ENCODE data around the gene UBE4B. TPM values are rescaled to one million over a fixed set of nuclear protein-coding genes. Genes with fewer than 3 reads are reported as not detected.
A peak's percentile ranks its signal among the peaks of the same experiment; 100 is the strongest.

Gene UBE4B
- total RNA-seq, 1 experiment from 2014 or later = 37.0 TPM

DNA sequence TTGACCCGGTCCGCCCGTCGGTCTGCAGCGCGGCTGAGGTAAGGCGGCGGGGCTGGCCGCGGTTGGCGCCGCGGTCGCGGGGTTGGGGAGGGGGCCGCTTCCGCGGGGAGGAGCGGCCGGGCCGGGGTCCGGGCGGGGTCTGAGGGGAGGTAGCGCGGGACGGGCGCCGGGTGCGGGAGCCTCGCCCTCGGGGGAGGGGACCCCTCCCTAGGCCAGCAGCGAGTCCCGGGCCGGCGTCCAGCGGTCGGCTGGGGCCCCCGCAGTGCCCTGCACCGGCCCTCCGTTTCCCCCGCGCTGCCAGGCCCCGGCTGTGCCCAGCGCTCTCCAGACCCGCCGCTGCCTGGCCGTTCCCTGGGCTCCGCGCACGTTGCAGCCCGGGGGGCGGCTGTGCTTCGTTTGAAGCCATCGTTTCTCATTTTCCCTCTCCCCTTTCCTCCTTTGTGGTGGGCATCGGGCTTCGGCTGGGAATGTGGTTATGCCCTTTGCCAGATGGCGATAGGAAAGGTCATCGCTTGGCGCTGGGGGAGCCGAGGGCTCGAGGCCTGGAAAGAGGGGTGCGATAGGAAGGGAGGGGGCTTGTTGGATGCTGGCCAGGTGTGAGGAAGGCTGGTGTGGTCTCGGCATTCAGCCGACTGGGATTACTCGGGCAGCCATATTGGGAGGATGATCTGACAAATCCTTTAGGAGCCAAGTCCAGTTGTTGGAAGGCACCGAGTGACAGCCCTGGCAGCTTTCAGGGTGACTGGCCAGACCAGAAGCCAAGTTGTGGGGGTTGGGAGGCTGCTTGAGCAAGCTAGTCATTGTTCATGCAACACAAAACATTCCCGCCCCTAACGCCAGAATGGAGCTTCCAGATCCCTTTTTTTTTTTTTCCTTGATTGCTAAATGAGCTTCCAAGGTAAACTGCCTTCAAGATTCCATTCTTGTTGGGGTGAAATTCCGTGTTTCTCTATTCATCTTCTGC, 178.4 kb downstream of the UBE4B start:
- no peaks in the 10 kb centered on the region for H3K79me2 ChIP-seq (ENCODE audit: low read length)
- H3K36me3 ChIP-seq (ENCODE audit: insufficient read depth, low read length) = no peaks in the 10 kb centered on the region
- H3K4me2 ChIP-seq (ENCODE audit: low read depth, low read length, poor library complexity, severe bottlenecking) = peak overlapping the region; percentile 99
- H3K4me1 ChIP-seq (ENCODE audit: low read length) = peaks cover 8% of the 10 kb centered on the region
- no peaks in the 10 kb centered on the region for H3K9me2 ChIP-seq (replicated peaks; ENCODE audit: insufficient read depth, low read length)
- DNase-seq = no peak
- no peak overlapping the region for H3K27ac ChIP-seq (ENCODE audit: low read length)
- no peak overlapping the region for H2AFZ ChIP-seq (ENCODE audit: low read length)
- H3K27me3 ChIP-seq (ENCODE audit: low read length) = no peaks in the 10 kb centered on the region
- H3K9me3 ChIP-seq (ENCODE audit: low read length) = no peaks in the 10 kb centered on the region
- no peaks in the 10 kb centered on the region; the same call in 1 of the 2 replicates for H4K20me1 ChIP-seq (ENCODE audit: insufficient read depth, low read depth, low read length)
- H3K9ac ChIP-seq (ENCODE audit: low read length) = peak overlapping the region; percentile 43; the same call in 1 of the 2 replicates
- no peak overlapping the region for H3K4me3 ChIP-seq (ENCODE audit: low read length)

DNA sequence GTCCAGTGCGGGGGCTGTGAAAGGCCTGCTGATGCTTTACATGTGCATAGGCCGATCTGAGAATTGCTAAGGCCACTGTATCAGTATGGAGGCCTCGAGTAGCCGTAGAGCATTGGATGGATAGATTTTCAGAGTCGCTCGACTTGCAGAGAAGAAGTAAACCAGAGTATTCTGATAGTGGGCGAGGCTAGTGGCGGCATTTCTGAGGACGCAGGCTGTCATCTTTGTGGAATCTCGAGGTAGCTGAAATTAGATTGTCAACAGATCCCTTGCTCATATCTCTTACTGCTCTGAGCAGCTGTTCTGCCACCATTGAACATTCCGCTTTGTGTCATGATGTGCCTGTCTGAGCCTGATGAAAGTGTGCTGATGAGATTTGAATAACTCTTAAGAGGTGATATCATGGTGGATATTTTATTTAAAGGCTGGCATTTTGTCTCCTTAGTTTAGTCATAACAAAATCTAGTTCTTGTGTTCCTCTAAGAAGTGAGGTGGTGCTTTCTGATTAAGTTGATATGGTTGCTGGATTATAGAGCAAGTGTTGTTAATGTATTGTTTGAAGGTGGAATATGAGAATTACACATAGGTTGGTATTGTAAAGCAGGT, 179.2 kb downstream of the UBE4B start:
- no peaks in the 10 kb centered on the region for H3K36me3 ChIP-seq (ENCODE audit: insufficient read depth, low read length)
- no peaks in the 10 kb centered on the region for H3K9me2 ChIP-seq (replicated peaks; ENCODE audit: insufficient read depth, low read length)
- DNase-seq = no peak
- H2AFZ ChIP-seq (ENCODE audit: low read length) = no peak overlapping the region
- H3K4me1 ChIP-seq (ENCODE audit: low read length) = peaks cover 8% of the 10 kb centered on the region
- H3K9ac ChIP-seq (ENCODE audit: low read length) = no peak overlapping the region
- H3K27me3 ChIP-seq (ENCODE audit: low read length) = no peaks in the 10 kb centered on the region
- no peaks in the 10 kb centered on the region for H3K9me3 ChIP-seq (ENCODE audit: low read length)
- H3K4me3 ChIP-seq (ENCODE audit: low read length) = no peak overlapping the region
- no peak overlapping the region for H3K4me2 ChIP-seq (ENCODE audit: low read depth, low read length, poor library complexity, severe bottlenecking)
- H3K27ac ChIP-seq (ENCODE audit: low read length) = no peak overlapping the region
- H4K20me1 ChIP-seq (ENCODE audit: insufficient read depth, low read depth, low read length) = no peaks in the 10 kb centered on the region; the same call in 1 of the 2 replicates
- no peaks in the 10 kb centered on the region for H3K79me2 ChIP-seq (ENCODE audit: low read length)

DNA sequence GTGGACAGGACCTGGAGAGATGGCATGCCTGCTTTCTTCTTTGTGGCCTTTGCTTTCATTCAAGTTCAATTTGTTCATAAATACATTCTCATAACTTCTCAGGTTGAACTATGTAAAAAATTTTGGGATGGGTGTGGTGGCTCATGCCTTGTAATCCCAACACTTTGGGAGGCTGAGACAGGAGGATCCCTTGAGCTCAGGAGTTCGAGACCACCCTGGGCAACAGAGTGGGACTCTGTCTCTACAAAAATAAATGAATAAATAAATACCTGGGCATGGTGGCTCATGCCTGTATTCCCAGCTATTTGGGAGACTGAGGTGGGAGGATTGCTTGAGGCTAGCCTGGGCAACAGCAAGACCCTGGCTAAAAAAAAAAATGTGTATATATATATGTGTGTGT, 179.7 kb downstream of the UBE4B start:
- no peaks in the 10 kb centered on the region for H3K9me2 ChIP-seq (replicated peaks; ENCODE audit: insufficient read depth, low read length)
- no peaks in the 10 kb centered on the region for H3K27me3 ChIP-seq (ENCODE audit: low read length)
- no peak overlapping the region for H3K27ac ChIP-seq (ENCODE audit: low read length)
- H3K4me2 ChIP-seq (ENCODE audit: low read depth, low read length, poor library complexity, severe bottlenecking) = no peak overlapping the region
- no peaks in the 10 kb centered on the region; the same call in 1 of the 2 replicates for H4K20me1 ChIP-seq (ENCODE audit: insufficient read depth, low read depth, low read length)
- no peak overlapping the region for H3K4me3 ChIP-seq (ENCODE audit: low read length)
- DNase-seq = no peak
- peaks cover 8% of the 10 kb centered on the region for H3K4me1 ChIP-seq (ENCODE audit: low read length)
- no peak overlapping the region for H2AFZ ChIP-seq (ENCODE audit: low read length)
- H3K9me3 ChIP-seq (ENCODE audit: low read length) = no peaks in the 10 kb centered on the region
- H3K36me3 ChIP-seq (ENCODE audit: insufficient read depth, low read length) = no peaks in the 10 kb centered on the region
- H3K79me2 ChIP-seq (ENCODE audit: low read length) = no peaks in the 10 kb centered on the region
- no peak overlapping the region for H3K9ac ChIP-seq (ENCODE audit: low read length)

- Histone ChIP-seq H3K79me2 (ENCODE audit: low read length) (no peaks in the 10 kb centered on the region), H3K4me1 (ENCODE audit: low read length) (peaks cover 8% of the 10 kb centered on the region)
Observed at GRCh38 chr1:10213186-10213705, 180.5 kb downstream of the UBE4B start.

GRCh38 chr1:10216090-10216749, 183.5 kb downstream of the UBE4B start:
- Histone ChIP-seq H3K9me2 (replicated peaks; ENCODE audit: insufficient read depth, low read length) (no peaks in the 10 kb centered on the region), H3K79me2 (ENCODE audit: low read length) (no peaks in the 10 kb centered on the region), H3K36me3 (ENCODE audit: insufficient read depth, low read length) (no peaks in the 10 kb centered on the region), H3K9ac (ENCODE audit: low read length) (no peak overlapping the region), H3K4me2 (ENCODE audit: low read depth, low read length, poor library complexity, severe bottlenecking) (no peak overlapping the region), H4K20me1 (ENCODE audit: insufficient read depth, low read depth, low read length) (no peaks in the 10 kb centered on the region; the same call in 1 of the 2 replicates), H3K27me3 (ENCODE audit: low read length) (no peaks in the 10 kb centered on the region), H3K27ac (ENCODE audit: low read length) (no peak overlapping the region), H3K4me1 (ENCODE audit: low read length) (no peaks in the 10 kb centered on the region), H2AFZ (ENCODE audit: low read length) (no peak overlapping the region), H3K9me3 (ENCODE audit: low read length) (no peaks in the 10 kb centered on the region), H3K4me3 (ENCODE audit: low read length) (no peak overlapping the region)
- DNase-seq = no peak

More at GRCh38 chr1:10213186-10213705, 180.5 kb downstream of the UBE4B start:
- Histone ChIP-seq H3K27me3 (ENCODE audit: low read length) (no peaks in the 10 kb centered on the region), H3K9me3 (ENCODE audit: low read length) (no peaks in the 10 kb centered on the region), H3K36me3 (ENCODE audit: insufficient read depth, low read length) (no peaks in the 10 kb centered on the region), H3K9ac (ENCODE audit: low read length) (no peak overlapping the region), H4K20me1 (ENCODE audit: insufficient read depth, low read depth, low read length) (no peaks in the 10 kb centered on the region; the same call in 1 of the 2 replicates), H3K27ac (ENCODE audit: low read length) (no peak overlapping the region), H3K9me2 (replicated peaks; ENCODE audit: insufficient read depth, low read length) (no peaks in the 10 kb centered on the region), H3K4me2 (ENCODE audit: low read depth, low read length, poor library complexity, severe bottlenecking) (no peak overlapping the region), H2AFZ (ENCODE audit: low read length) (no peak overlapping the region), H3K4me3 (ENCODE audit: low read length) (no peak overlapping the region)
- DNase-seq = no peak

GRCh38 chr1:10217748-10218441, 185.1 kb downstream of the UBE4B start:
- Histone ChIP-seq H3K4me3 (ENCODE audit: low read length) (no peak overlapping the region), H3K27ac (ENCODE audit: low read length) (no peak overlapping the region), H3K4me2 (ENCODE audit: low read depth, low read length, poor library complexity, severe bottlenecking) (no peak overlapping the region), H3K79me2 (ENCODE audit: low read length) (no peaks in the 10 kb centered on the region), H2AFZ (ENCODE audit: low read length) (no peak overlapping the region), H3K9ac (ENCODE audit: low read length) (no peak overlapping the region), H4K20me1 (ENCODE audit: insufficient read depth, low read depth, low read length) (no peaks in the 10 kb centered on the region; the same call in 1 of the 2 replicates), H3K36me3 (ENCODE audit: insufficient read depth, low read length) (no peaks in the 10 kb centered on the region), H3K27me3 (ENCODE audit: low read length) (no peaks in the 10 kb centered on the region), H3K9me3 (ENCODE audit: low read length) (no peaks in the 10 kb centered on the region), H3K4me1 (ENCODE audit: low read length) (no peaks in the 10 kb centered on the region), H3K9me2 (replicated peaks; ENCODE audit: insufficient read depth, low read length) (no peaks in the 10 kb centered on the region)
- DNase-seq = no peak

DNA sequence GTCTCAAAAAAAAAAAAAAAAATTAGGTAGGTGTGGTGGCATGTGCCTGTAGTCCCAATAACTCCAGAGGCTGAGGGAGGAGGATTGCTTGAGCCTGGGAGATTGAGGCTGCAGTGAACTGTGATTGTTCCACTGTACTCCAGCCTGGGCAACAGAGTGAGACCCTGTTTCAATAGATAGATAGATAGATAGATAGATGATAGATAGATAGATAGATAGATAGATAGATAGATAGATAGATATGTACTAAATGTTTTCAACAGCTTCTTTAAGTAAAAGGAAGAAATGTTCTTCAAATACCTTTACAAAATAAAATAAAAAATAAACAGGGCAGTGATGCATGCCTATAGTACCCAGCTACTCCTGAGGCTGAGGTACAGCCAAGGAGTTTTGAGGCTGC, 187.4 kb downstream of the UBE4B start:
- Histone ChIP-seq H3K4me3 (ENCODE audit: low read length) (no peak overlapping the region), H2AFZ (ENCODE audit: low read length) (no peak overlapping the region), H3K9ac (ENCODE audit: low read length) (no peak overlapping the region), H3K9me2 (replicated peaks; ENCODE audit: insufficient read depth, low read length) (no peaks in the 10 kb centered on the region), H3K27ac (ENCODE audit: low read length) (no peak overlapping the region), H3K4me1 (ENCODE audit: low read length) (no peaks in the 10 kb centered on the region), H3K9me3 (ENCODE audit: low read length) (no peaks in the 10 kb centered on the region), H3K4me2 (ENCODE audit: low read depth, low read length, poor library complexity, severe bottlenecking) (no peak overlapping the region), H3K27me3 (ENCODE audit: low read length) (no peaks in the 10 kb centered on the region), H3K36me3 (ENCODE audit: insufficient read depth, low read length) (no peaks in the 10 kb centered on the region), H4K20me1 (ENCODE audit: insufficient read depth, low read depth, low read length) (no peaks in the 10 kb centered on the region), H3K79me2 (ENCODE audit: low read length) (no peaks in the 10 kb centered on the region)
- DNase-seq = no peak
